GM21576 (cell line): ENCODE results near the gene EIF1AD.
"Not testable (repeated sequence)": the region's sequence is repeated elsewhere in the genome, so short reads cannot be mapped to it uniquely, and the experiment has no call there.

Experiments used
- ATAC-seq: cut with Tn5 transposase; IDR thresholded peaks from one replicate; pipeline ENCODE4 v1.9.1; 2021; ENCODE audit warnings: mild to moderate bottlenecking, moderate library complexity; ENCODE audit not compliant: unreplicated experiment

The EIF1AD gene

GRCh38 chr11:65973439-65974110 lies 28.4 kb downstream of the EIF1AD start:
- ATAC-seq: no peak

GRCh38 chr11:65972116-65972515 lies 29.8 kb downstream of the EIF1AD start:
- ATAC-seq: no peak

DNA sequence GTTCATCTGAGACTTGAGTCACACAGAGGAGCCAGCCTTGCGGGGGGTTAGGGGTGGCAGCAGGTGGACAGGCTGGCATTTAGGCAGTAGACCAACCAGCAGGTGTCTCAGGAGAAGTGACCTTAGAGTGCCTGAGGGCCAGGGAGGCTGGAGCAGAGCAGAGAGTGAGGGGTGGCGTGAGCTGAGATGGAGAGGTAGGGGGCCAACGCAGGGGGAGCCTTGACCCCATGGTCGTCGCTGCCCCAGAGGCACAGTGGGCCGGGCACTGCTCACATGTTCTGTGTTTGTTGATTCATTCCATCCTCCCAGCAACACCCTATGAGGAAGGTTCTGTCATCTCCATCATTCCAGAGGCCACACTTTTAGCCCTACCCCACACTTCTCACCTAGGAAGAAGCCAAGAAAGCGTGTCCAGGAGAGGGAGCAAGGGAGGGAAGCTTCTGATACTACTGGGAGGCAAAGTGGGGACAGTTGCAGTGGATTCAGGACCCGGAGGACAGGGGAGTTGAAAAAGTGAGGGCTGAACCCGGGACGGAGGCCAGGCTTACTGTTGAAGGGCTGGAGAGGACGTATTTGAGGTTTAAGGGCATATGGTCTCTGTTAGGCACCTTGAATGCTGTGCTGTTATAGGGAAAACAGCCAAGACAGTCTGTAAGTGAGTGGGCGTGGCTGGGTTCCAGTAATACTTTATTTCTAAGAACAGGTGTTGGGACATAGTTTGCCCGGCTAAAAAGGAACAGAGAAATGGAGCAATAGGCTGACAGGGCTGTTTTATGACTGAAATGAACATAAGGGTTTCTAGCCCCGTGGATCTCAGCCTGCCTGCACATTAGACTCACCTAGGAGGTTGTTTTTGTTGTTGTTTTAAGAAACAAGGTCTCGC lies 33.1 kb downstream of the EIF1AD start:
- no peak for ATAC-seq

GRCh38 chr11:65967329-65967934 lies 34.5 kb downstream of the EIF1AD start:
- ATAC-seq: no peak

- no peak for ATAC-seq
Measured at GRCh38 chr11:65965986-65966762, 35.8 kb downstream of the EIF1AD start.

DNA sequence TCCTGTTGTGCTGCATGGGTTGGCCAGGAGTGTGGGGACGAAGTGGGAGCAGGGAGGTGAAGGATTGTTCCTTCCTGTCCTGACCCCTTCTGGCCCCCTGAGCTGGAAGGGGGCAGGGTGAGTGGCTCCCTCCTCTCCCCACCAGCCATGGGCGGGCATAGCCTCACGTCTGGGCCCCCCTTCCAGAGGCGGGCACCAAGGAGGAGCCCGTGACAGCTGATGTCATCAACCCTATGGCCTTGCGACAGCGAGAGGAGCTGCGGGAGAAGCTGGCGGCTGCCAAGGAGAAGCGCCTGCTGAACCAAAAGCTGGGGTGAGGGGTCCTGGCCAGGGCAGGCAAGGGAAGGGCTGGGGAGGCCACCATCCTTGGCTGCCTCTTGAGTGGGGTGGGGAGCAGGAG lies 37.1 kb downstream of the EIF1AD start:
- no peak for ATAC-seq

DNA sequence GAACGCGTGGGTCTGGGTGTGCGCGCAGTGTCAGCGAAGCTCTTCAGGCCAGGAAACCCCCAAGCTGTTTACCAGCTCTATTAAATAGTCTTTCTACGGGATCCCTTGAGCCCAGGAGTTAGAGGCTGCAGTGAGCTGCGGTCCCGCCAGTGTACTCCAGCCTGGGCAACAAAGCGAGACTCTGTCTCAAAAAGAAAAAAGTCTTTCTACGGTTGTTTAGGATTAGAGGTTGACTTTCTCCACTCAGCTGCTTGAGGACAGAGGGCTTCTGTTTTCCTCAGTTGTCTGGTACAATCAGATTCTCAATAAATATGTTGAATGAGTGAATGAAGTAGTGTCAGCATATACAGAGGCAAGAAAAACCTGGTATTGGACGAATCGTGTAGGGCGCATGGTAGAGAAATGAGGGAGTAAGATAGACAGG lies 39.8 kb downstream of the EIF1AD start:
- no peak for ATAC-seq

DNA sequence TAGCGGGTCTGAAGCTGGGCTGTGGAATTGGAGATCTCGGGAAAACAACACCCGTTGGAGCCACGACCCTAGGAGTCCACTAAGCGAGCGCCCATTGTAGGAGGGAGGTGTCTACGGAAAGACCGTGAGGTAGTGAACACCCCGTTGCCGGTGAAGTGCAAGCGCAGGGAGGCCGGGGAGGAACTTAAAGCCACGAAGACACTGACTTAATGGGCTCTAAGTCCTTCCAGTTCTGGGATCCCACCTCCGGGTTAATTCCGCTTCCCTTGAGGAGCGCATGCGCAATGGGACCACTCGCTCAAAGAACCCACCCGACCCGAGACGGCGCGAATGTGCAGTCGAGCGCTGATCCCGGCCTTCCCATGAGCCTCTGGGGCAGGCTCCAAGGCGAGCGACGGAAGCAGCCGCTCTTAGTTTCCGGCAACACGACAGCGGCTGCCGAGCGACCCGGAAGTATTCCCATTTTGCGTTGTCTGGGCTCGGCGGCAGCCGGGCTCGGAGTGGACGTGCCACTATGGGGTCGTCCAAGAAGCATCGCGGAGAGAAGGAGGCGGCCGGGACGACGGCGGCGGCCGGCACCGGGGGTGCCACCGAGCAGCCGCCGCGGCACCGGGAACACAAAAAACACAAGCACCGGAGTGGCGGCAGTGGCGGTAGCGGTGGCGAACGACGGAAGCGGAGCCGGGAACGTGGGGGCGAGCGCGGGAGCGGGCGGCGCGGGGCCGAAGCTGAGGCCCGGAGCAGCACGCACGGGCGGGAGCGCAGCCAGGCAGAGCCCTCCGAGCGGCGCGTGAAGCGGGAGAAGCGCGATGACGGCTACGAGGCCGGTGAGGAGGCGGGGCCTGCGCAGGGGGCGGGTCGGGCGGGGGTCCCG lies 40.5 kb downstream of the EIF1AD start, which contains the start of gene SART1:
TSS of gene SART1 (plus strand) at position 468 of the 874 bp plus-strand sequence. CDS start at position 515, 47 bp downstream.
- peak; percentile 74 for ATAC-seq

DNA sequence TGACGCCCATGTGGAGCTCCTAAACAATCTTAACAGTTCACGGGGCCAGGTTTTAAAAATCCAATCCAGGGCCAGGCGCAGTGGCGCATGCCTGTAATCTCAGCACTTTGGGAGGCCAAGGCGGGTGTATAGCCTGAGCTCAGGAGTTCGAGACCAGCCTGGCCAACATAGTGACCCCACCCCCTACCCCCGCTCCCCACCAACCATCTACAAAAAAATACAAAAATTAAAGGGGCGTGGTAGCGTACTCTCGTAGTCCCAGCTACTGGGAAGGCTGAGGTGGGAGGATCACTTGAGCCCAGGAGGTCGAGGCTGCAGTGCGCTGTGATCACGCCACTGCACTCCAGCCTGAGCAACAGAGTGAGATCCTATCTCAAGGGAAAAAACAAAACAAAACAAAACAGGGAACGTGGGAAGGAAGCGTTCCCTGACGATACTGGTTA lies 41.1 kb downstream of the EIF1AD start:
- no peak for ATAC-seq

- no peak for ATAC-seq
Measured at GRCh38 chr11:65958774-65959420, 43.1 kb downstream of the EIF1AD start.

- no peak for ATAC-seq
Measured at GRCh38 chr11:65958291-65958690, 43.7 kb downstream of the EIF1AD start.

DNA sequence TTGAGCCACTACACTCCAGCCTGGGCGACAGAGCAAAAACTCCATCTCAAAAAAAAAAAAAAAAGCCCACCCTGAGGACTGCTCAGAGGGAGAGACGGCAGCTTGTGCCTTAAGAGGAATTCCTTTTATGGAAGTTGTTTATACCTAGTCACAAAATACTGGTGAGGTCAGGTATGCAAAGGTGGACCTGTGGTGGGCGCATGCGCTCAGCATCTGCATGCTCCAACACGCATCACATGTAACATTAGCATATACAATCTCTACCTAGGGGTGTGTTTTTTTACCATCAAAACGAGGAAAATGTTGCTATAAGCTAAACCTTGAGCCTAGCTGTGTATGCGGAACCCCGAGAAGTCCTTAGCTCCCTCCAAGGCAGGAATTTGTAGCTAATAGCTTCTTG lies 47.2 kb downstream of the EIF1AD start:
- no peak for ATAC-seq

DNA sequence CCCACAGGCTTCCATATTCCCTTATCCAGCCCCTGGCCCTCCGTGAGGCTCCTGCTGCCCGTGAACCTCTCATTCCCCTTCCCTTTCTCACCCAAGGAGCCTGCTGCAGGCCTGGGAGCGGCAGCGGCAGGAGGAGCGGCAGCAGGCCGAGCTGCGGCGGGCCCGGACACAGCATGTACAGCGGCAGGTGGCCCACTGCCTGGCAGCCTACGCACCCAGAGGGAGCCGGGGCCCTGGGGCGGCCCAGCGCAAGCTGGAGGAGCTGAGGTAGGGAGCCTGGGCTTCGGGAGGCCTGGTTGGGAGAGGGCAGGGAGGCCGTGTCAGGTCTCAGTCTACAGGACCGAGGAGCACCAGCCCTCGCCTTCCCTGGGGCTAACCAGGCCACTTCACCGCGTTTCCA lies 48.5 kb downstream of the EIF1AD start:
- ATAC-seq: no peak

DNA sequence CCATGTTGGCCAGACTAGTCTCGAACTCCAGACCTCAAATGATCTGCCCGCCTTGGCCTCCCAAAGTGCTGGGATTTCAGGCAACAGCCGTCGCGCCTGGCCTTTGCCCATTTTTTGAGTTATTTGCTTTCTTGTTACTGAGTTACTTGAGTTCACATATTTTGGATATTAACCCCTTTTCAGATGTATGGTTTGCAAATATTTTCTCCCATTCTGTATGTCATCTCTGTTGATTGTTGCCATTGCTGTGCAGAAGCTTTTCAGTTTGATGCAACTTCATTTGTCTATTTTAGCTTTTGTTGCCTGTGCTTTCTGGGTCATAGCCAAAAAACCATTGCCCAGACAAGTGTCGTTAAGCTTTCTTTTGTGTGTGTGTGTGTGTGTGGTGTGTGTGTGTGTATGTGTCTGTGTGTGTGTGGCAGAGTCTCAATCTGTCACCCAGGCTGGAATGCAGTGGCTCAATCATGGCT lies 49.9 kb downstream of the EIF1AD start:
- no peak for ATAC-seq

DNA sequence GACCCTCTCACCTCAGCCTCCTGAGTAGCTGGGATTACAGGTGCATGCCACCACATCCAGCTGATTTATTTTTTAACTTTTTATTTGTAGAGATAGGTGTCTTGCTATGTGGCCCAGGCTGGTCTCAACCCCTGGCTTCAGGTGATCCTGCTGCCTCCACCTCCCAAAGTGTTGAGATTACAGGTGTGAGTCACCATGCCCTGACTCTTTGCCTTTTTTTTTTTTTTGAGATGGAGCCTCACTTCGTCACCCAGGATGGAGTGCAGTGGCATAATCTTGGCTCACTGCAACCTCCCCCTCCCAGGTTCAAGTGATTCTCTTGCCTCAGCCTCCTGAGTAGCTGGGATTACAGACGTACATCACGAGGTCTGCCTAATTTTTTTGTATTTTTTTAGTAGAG lies 50.3 kb downstream of the EIF1AD start:
- not testable (repeated sequence) for ATAC-seq

DNA sequence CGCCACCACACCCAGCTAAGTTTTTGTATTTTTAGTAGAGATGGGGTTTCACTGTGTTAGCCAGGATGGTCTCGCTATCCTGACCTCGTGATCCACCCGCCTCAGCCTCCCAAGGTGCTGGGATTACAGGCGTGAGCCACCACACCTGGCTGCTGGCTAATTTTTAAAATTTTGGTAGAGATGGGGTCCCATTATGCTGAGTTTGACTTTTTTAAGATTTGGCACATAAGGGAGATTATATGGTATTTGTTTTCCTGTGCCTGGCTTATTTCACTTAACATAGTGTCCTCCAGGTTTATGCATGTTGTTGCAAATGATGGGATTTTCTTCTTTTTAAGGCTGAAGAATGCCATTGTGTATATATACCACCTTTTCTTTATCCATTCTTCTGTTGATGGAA lies 51.2 kb downstream of the EIF1AD start:
- ATAC-seq: not testable (repeated sequence)

- no peak for ATAC-seq
Measured at GRCh38 chr11:65947603-65948125, 54.3 kb downstream of the EIF1AD start.

DNA sequence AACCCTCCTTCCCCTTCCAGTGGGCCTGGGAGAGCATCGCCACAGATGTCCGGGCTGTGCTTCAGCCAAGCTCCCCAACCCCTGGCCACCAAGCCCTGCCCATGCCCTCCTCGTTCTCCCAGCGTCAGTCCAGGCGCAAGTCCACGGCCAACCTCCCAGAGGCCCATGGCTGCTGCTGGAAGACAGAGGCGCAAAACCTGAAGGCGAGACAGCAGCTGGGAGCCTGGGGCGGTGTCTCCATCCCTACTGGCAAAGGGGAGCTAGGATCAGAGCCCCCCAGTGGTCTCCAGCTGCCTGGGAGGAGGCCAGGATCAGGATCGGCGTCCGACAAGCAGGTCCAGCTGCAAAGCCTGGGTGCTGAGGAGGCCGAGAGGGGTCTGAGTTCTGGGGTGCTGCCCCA lies 54.8 kb downstream of the EIF1AD start:
- no peak for ATAC-seq

- ATAC-seq: no peak
Measured at GRCh38 chr11:65946655-65947054, 55.3 kb downstream of the EIF1AD start.
